Activated CD8-positive, alpha-beta T cell treated with anti-CD3 and anti-CD28 coated beads for 36 hours (primary cell): ENCODE data around the gene PTPRN2. TPM values are rescaled to one million over a fixed set of nuclear protein-coding genes. Genes with fewer than 3 reads are reported as not detected.
"Not testable (repeated sequence)": the region's sequence is repeated elsewhere in the genome, so short reads cannot be mapped to it uniquely, and the experiment has no call there.

Experiments used
- ATAC-seq: fragments of 200-7000 bp; cut with Tn5 transposase; one replicate; pipeline ENCODE4 v1.10.0; 2021; ENCODE audit warnings: mild to moderate bottlenecking, moderate library complexity
- CTCF ChIA-PET: fragments of 350-600 bp; sonication (Branson Sonifier 250); formaldehyde crosslinking; loops from one replicate; lab custom pipeline; 2021; ENCODE audit warnings: antibody characterized with exemption; lab: Charles Lee
- POLR2A ChIA-PET: fragments of 350-600 bp; sonication (Branson Sonifier 250); formaldehyde crosslinking; loops from one replicate; lab custom pipeline; 2021; ENCODE audit warnings: antibody characterized with exemption; lab: Charles Lee
- DNase-seq: peaks from one replicate; pipeline ENCODE4 v3.0.0-alpha.2; 2020
- H3K27ac Mint-ChIP-seq: one replicate; pipeline ENCODE4 v1.8.0; 2021; ENCODE audit warnings: mild to moderate bottlenecking, mixed read lengths
- H3K27me3 Mint-ChIP-seq: one replicate; pipeline ENCODE4 v1.8.0; 2021; ENCODE audit warnings: mixed read lengths
- H3K36me3 Mint-ChIP-seq: one replicate; pipeline ENCODE4 v1.8.0; 2021; ENCODE audit warnings: low read depth, mixed read lengths
- H3K4me1 Mint-ChIP-seq: one replicate; pipeline ENCODE4 v1.8.0; 2021; ENCODE audit warnings: low read depth, mixed read lengths
- H3K4me3 Mint-ChIP-seq: one replicate; pipeline ENCODE4 v1.8.0; 2021; ENCODE audit warnings: mild to moderate bottlenecking, moderate library complexity, mixed read lengths
- H3K9me3 Mint-ChIP-seq: one replicate; pipeline ENCODE4 v1.8.0; 2021; ENCODE audit warnings: mixed read lengths
- CTCF ChIP-seq: fragments of 200-600 bp; IDR thresholded peaks from one replicate; pipeline ENCODE4 v1.8.0; 2022; ENCODE audit warnings: antibody characterized with exemption, mild to moderate bottlenecking
- intact Hi-C: fragments of 100-400 bp; cut with micrococcal nuclease; formaldehyde crosslinking; loops from one replicate; pipeline ENCODE4 v1.10.0; 2022
- total RNA-seq, 2 experiments: library from RNA; stranded (reverse); gene quantifications; one replicate each; pipeline ENCODE4 v1.2.3, GENCODE V29; 2021

The PTPRN2 gene
- total RNA-seq, 2 experiments from 2014 or later: 0.49 to 0.65 TPM

DNA sequence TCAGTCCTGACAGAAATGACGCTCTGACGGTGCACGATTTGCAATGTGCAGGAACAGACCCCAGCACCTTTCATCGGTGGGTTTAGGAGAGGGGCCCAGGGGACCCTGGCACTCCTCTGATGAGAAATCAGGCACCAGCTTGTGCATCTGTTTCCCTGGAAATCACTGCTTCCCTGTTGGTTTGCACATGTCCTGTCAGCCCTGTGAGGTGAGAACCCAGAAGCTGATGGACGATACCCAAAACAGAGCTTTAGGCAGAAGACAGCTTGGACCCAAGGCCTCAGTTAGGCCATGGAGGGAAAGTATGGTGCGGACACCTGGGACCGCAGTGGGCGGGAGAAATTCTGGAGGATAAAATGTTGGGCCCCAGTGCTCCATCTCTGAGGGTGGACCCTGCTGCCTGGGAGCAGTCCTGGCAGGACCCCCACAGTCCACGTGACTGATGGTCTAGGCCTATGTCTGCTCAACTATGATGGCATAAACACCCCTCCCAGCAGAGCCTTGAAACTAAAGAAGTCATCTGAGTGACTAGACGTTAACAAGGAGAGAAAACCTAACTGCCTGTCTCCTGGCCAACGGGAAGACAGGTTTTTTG, 242.8 kb downstream of the PTPRN2 start:
- ATAC-seq (no peak), DNase-seq (no peak)
- ChIA-PET CTCF (interaction anchor here (1.0 kb wide), 1 partner anchor 10 kb away, joined by 3 read pairs; no protein-coding TSS in a partner anchor), POLR2A (no interaction called here)
- TF ChIP-seq CTCF: no peak
- Mint-ChIP-seq H3K4me1 (no peaks in the 10 kb centered on the region), H3K4me3 (no peak overlapping the region), H3K36me3 (peaks cover 3% of the 10 kb centered on the region), H3K27ac (no peak overlapping the region), H3K9me3 (peaks cover 15% of the 10 kb centered on the region), H3K27me3 (peaks cover 3% of the 10 kb centered on the region)
- intact Hi-C loops: no loop called here

DNA sequence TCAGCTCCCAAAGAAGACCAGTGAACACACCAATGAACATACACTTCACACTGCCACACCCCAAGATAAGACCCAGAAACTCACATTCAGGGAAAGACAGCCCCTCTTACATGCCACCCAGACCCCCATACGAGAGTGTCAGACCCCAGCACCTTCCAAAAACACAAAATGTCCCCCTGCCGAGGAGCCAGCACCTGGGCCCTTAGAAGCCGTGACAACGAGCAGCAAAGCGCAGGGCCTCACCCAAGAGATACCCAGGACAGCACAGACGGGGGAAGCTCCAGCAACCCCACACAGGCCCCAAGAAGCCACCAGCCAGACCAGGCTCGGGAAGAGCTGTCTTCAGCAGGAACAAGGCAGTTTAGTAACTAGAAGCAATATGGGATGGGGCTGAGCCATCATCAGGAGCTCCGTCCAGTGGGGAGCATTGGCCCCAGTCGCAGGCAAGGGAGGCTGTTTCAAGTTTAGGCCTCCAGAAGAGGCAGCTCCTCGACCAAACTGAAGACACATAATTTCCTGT, 243.6 kb downstream of the PTPRN2 start:
- POLR2A ChIA-PET: interaction anchor here (1.2 kb wide), 1 partner anchor 30 kb away, joined by 3 read pairs; no protein-coding TSS in a partner anchor
- intact Hi-C loops: no loop called here
- ATAC-seq (no peak), DNase-seq (no peak)
- Mint-ChIP-seq H3K9me3 (peaks cover 15% of the 10 kb centered on the region), H3K36me3 (peaks cover 3% of the 10 kb centered on the region), H3K27me3 (peaks cover 3% of the 10 kb centered on the region), H3K4me1 (no peaks in the 10 kb centered on the region), H3K4me3 (no peak overlapping the region), H3K27ac (no peak overlapping the region)
- CTCF ChIA-PET: no interaction called here
- TF ChIP-seq CTCF: no peak

DNA sequence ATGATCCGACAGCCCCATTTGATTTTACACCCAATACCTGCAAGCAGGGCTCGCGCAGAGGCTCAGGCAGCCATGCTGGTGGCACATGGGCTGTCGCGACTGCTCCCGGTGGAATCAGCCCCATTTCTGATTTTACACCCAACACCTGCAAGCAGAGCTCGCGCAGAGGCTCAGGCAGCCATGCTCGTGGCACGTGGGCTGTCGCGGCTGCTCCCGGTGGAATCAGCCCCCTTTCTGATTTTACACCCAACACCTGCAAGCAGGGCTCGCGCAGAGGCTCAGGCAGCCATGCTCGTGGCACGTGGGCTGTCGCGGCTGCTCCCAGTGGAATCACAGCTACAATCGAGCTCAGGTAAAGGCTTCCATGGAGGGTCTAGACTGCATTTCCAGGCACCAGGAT, 244.1 kb downstream of the PTPRN2 start:
- Mint-ChIP-seq H3K4me3 (no peak overlapping the region), H3K27ac (no peak overlapping the region), H3K9me3 (peaks cover 15% of the 10 kb centered on the region), H3K27me3 (peaks cover 3% of the 10 kb centered on the region), H3K36me3 (peaks cover 3% of the 10 kb centered on the region), H3K4me1 (no peaks in the 10 kb centered on the region)
- ChIA-PET CTCF (no interaction called here), POLR2A (interaction anchor here (1.2 kb wide), 1 partner anchor 30 kb away, joined by 3 read pairs; no protein-coding TSS in a partner anchor)
- intact Hi-C loops: no loop called here
- ATAC-seq: no peak
- DNase-seq: no peak
- TF ChIP-seq CTCF: no peak

DNA sequence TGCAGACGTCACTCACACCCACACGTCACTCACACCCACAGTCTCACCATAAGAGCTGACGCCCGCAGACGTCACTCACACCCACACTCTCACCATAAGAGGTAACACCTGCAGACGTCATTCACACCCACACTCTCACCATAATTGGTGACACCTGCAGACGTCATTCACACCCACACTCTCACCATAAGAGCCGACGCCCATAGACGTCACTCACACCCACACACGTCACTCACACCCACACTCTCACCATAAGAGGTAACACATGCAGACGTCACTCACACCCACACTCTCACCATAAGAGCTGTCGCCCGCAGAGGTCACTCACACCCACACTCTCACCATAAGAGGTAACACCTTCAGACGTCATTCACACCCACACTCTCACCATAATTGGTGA, 246.5 kb downstream of the PTPRN2 start:
- POLR2A ChIA-PET, H3K27ac Mint-ChIP-seq, H3K4me1 Mint-ChIP-seq, H3K36me3 Mint-ChIP-seq, H3K4me3 Mint-ChIP-seq, DNase-seq, H3K27me3 Mint-ChIP-seq, CTCF ChIA-PET, intact Hi-C loops, ATAC-seq: not testable (repeated sequence)
- H3K9me3 Mint-ChIP-seq: peaks cover 19% of the 10 kb centered on the region

- H3K4me3 Mint-ChIP-seq, H3K36me3 Mint-ChIP-seq, H3K4me1 Mint-ChIP-seq, CTCF ChIA-PET, POLR2A ChIA-PET, intact Hi-C loops, ATAC-seq, DNase-seq, H3K27ac Mint-ChIP-seq, H3K27me3 Mint-ChIP-seq: not testable (repeated sequence)
- H3K9me3 Mint-ChIP-seq: peaks cover 29% of the 10 kb centered on the region
Measured at GRCh38 chr7:158336952-158337351, 250.7 kb downstream of the PTPRN2 start.

DNA sequence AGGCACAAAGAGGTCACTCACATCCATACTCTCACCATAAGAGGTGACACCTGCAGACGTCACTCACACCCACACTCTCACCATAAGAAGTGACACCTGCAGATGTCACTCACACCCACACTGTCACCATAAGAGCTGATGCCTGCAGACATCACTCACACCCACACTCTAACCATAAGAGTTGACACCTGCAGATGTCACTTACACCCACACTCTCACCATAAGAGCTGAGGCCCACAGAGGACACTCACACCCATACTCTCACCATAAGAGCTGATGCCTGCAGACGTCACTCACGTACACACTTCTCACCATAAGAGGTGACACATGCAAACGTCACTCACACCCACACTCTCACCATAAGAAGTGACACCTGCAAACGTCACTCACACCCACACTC, 255.1 kb downstream of the PTPRN2 start:
- peaks cover 11% of the 10 kb centered on the region for H3K36me3 Mint-ChIP-seq
- POLR2A ChIA-PET: not testable (repeated sequence)

GRCh38 chr7:158331826-158332450, 255.7 kb downstream of the PTPRN2 start:
- peaks cover 11% of the 10 kb centered on the region for H3K36me3 Mint-ChIP-seq
- peak overlapping the region; percentile 27 for H3K27ac Mint-ChIP-seq
- CTCF ChIA-PET, DNase-seq, POLR2A ChIA-PET, H3K4me3 Mint-ChIP-seq, H3K27me3 Mint-ChIP-seq, ATAC-seq, intact Hi-C loops, H3K4me1 Mint-ChIP-seq: not testable (repeated sequence)
- H3K9me3 Mint-ChIP-seq: peaks cover 33% of the 10 kb centered on the region

More for the DNA sequence above, 255.1 kb downstream of the PTPRN2 start:
- Mint-ChIP-seq H3K27ac (peak overlapping the region; percentile 27), H3K9me3 (peaks cover 32% of the 10 kb centered on the region)
- ATAC-seq, H3K4me3 Mint-ChIP-seq, CTCF ChIA-PET, intact Hi-C loops, H3K27me3 Mint-ChIP-seq, H3K4me1 Mint-ChIP-seq, DNase-seq: not testable (repeated sequence)
